ENCODE measurements around the gene TOR1A. TPM values are rescaled to one million over a fixed set of nuclear protein-coding genes. Genes with fewer than 3 reads are reported as not detected.

TOR1A gene
- total RNA-seq, 3 donors from 2014 or later, result 30.8 to 35.8 (median 35.2) TPM

- no peak overlapping the region for H3K4me3 ChIP-seq
- H3K9me3 ChIP-seq, result no peaks in the 10 kb centered on the region
- TF ChIP-seq CTCF (IDR thresholded peaks at IDR 0.05), result no peak
- H3K36me3 ChIP-seq (ENCODE audit: low read depth), result no peaks in the 10 kb centered on the region
- ATAC-seq, result no peak
- no peak for DNase-seq
- H3K4me1 ChIP-seq (ENCODE audit: low read depth), result no peaks in the 10 kb centered on the region
- intact Hi-C loops (cut with DNase I, micrococcal nuclease), result loop anchor here in 1 of 2 donors (10.0 kb wide), 1 partner anchor 641 kb away; no protein-coding TSS in a partner anchor
These were observed 48.5 kb downstream of the TOR1A start for GRCh38 chr9:129775448-129775798.

GRCh38 chr9:129774791-129775447 lies 49.0 kb downstream of the TOR1A start:
- no peaks in the 10 kb centered on the region for H3K9me3 ChIP-seq
- H3K4me3 ChIP-seq, result no peak overlapping the region
- H3K36me3 ChIP-seq (ENCODE audit: low read depth), result no peaks in the 10 kb centered on the region
- ATAC-seq, result no peak
- no peak for DNase-seq
- no peak for TF ChIP-seq CTCF (IDR thresholded peaks at IDR 0.05)
- intact Hi-C loops (cut with DNase I, micrococcal nuclease), result loop anchor here in 1 of 2 donors (10.0 kb wide), 1 partner anchor 640 kb away; no protein-coding TSS in a partner anchor
- H3K4me1 ChIP-seq (ENCODE audit: low read depth), result no peaks in the 10 kb centered on the region

GRCh38 chr9:129773262-129774048 lies 50.5 kb downstream of the TOR1A start:
- Histone ChIP-seq H3K4me1 (ENCODE audit: low read depth) (no peaks in the 10 kb centered on the region), H3K36me3 (ENCODE audit: low read depth) (no peaks in the 10 kb centered on the region), H3K4me3 (no peak overlapping the region), H3K9me3 (no peaks in the 10 kb centered on the region)
- TF ChIP-seq CTCF (IDR thresholded peaks at IDR 0.05), result no peak
- intact Hi-C loops (cut with DNase I, micrococcal nuclease), result loop anchor here in 1 of 2 donors (10.0 kb wide), 1 partner anchor 639 kb away; no protein-coding TSS in a partner anchor
- peak in 1 of 3 donors; percentile 62 for DNase-seq
- peak; percentile 32 for ATAC-seq

GRCh38 chr9:129770741-129771140 lies 53.2 kb downstream of the TOR1A start:
- DNase-seq (no peak), ATAC-seq (no peak)
- intact Hi-C loops (cut with DNase I, micrococcal nuclease), result loop anchor here in 1 of 2 donors (10.0 kb wide), 1 partner anchor 636 kb away; no protein-coding TSS in a partner anchor
- no peaks in the 10 kb centered on the region for H3K4me1 ChIP-seq (ENCODE audit: low read depth)
- no peak for TF ChIP-seq CTCF (IDR thresholded peaks at IDR 0.05)
- no peaks in the 10 kb centered on the region for H3K36me3 ChIP-seq (ENCODE audit: low read depth)
- H3K9me3 ChIP-seq, result no peaks in the 10 kb centered on the region
- H3K4me3 ChIP-seq, result no peak overlapping the region

GRCh38 chr9:129769669-129770068 lies 54.3 kb downstream of the TOR1A start:
- no peak for DNase-seq
- Histone ChIP-seq H3K36me3 (ENCODE audit: low read depth) (no peaks in the 10 kb centered on the region), H3K9me3 (no peaks in the 10 kb centered on the region), H3K4me3 (no peak overlapping the region), H3K4me1 (ENCODE audit: low read depth) (no peaks in the 10 kb centered on the region)
- no peak for TF ChIP-seq CTCF (IDR thresholded peaks at IDR 0.05)
- intact Hi-C loops (cut with DNase I, micrococcal nuclease), result loop anchor here in 1 of 2 donors (10.0 kb wide), 1 partner anchor 635 kb away; no protein-coding TSS in a partner anchor
- no peak for ATAC-seq
